A549 (cell line): Measurements from ENCODE around the gene EIF4G1. TPM values are rescaled to one million over a fixed set of nuclear protein-coding genes. Genes with fewer than 3 reads are reported as not detected.

ENCODE experiments used
- ATAC-seq, 2 experiments: fragments of 200-7000 bp in 1 of 2; fragments of >200 bp in 1 of 2; cut with Nextera tagmentation in 1 of 2; cut with Tn5 transposase in 1 of 2; 3 replicates each; pipeline versions ENCODE4 v1.8.0 to v1.9.1; 2018 to 2020; ENCODE audit warnings: mild to moderate bottlenecking in 1 of 2, moderate library complexity in 1 of 2
- CTCF ChIA-PET: fragments of 300-600 bp; sonication (Branson Sonifier 250); formaldehyde crosslinking; extraction: SDS; loops from one replicate; lab custom pipeline; 2021; ENCODE audit warnings: antibody characterized with exemption, inconsistent platforms; lab: Yijun Ruan, JAX
- POLR2A ChIA-PET: fragments of 350-600 bp; formaldehyde crosslinking; extraction: SDS; loops from one replicate; lab custom pipeline; 2021; ENCODE audit warnings: antibody characterized with exemption, inconsistent platforms; lab: Yijun Ruan, JAX
- DNase-seq, 2 experiments: peaks; one replicate each; pipeline versions ENCODE4 v3.0.0 to v3.0.0-alpha.2; 2011 to 2016; ENCODE audit warnings: low read depth in 1 of 2, low spot score in 1 of 2
- FAIRE-seq: peaks from 2 replicates; lab custom pipeline; 2011; peaks lifted over from hg19 to GRCh38; lab: Jason Lieb, UNC
- H3K27ac ChIP-seq, 2 experiments: fragments of >200 bp; sonication (Bioruptor Twin); formaldehyde crosslinking; 3 replicates each; pipeline ENCODE4 v1.5.1; 2016 to 2017
- H3K4me1 ChIP-seq: fragments of >200 bp; sonication (Bioruptor Twin); formaldehyde crosslinking; 3 replicates; pipeline ENCODE4 v1.6.1; 2016
- H3K4me2 ChIP-seq: fragments of >200 bp; sonication (Bioruptor Twin); formaldehyde crosslinking; 3 replicates; pipeline ENCODE4 v1.6.1; 2016
- H3K4me3 ChIP-seq: fragments of >200 bp; sonication (Bioruptor Twin); formaldehyde crosslinking; 3 replicates; pipeline ENCODE4 v1.5.1; 2016
- H3K9me3 ChIP-seq: fragments of >200 bp; sonication (Bioruptor Twin); formaldehyde crosslinking; 3 replicates; pipeline ENCODE4 v1.6.1; 2016
- EHF ChIP-seq: fragments of 250-450 bp; sonication (Bioruptor Pico); IDR thresholded peaks from 2 replicates; pipeline ENCODE4 v1.5.0; 2020; ENCODE audit warnings: mild to moderate bottlenecking
- GATA3 ChIP-seq: IDR thresholded peaks from 2 replicates; pipeline ENCODE4 v1.6.1; 2012; ENCODE audit warnings: borderline replicate concordance
- HES2 ChIP-seq: fragments of >200 bp; sonication (Bioruptor Twin); formaldehyde crosslinking; IDR thresholded peaks from 2 replicates; pipeline ENCODE4 v1.6.1; 2016
- HOXA7 ChIP-seq: fragments of 250-450 bp; sonication (Bioruptor Pico); IDR thresholded peaks from 2 replicates; pipeline ENCODE4 v1.5.0; 2020; ENCODE audit warnings: mild to moderate bottlenecking, moderate library complexity
- HOXB13 ChIP-seq: fragments of 250-450 bp; sonication (Bioruptor Pico); IDR thresholded peaks from 2 replicates; pipeline ENCODE4 v1.5.0; 2020; ENCODE audit warnings: low read depth, mild to moderate bottlenecking, moderate library complexity
- KDM1A ChIP-seq: fragments of 200-600 bp; sonication (generic); IDR thresholded peaks from 2 replicates; pipeline ENCODE4 v1.6.1; 2016; ENCODE audit warnings: low read depth, mild to moderate bottlenecking
- KDM5A ChIP-seq: fragments of 200-600 bp; sonication (generic); IDR thresholded peaks from 2 replicates; pipeline ENCODE4 v1.6.1; 2016; ENCODE audit warnings: antibody characterized with exemption, mild to moderate bottlenecking
- NPAS2 ChIP-seq: fragments of 250-450 bp; sonication (Bioruptor Pico); IDR thresholded peaks from 2 replicates; pipeline ENCODE4 v1.8.0; 2022; ENCODE audit warnings: mild to moderate bottlenecking, moderate library complexity, borderline replicate concordance
- PHF8 ChIP-seq: fragments of 200-600 bp; sonication (generic); IDR thresholded peaks from 2 replicates; pipeline ENCODE4 v1.6.1; 2016; ENCODE audit warnings: low read depth, mild to moderate bottlenecking, antibody characterized with exemption, moderate library complexity, borderline replicate concordance
- RAD21 ChIP-seq, 2 experiments: fragments of >200 bp in 1 of 2; sonication (Bioruptor Twin) in 1 of 2; formaldehyde crosslinking in 1 of 2; IDR thresholded peaks in 1 of 2; conservative IDR thresholded peaks in 1 of 2; 2 replicates in 1 of 2; 3 replicates in 1 of 2; pipeline ENCODE4 v1.6.1; 2012 to 2018; ENCODE audit warnings: inconsistent platforms in 1 of 2
- RFX5 ChIP-seq: fragments of 450-650 bp; IDR thresholded peaks from 2 replicates; pipeline ENCODE4 v1.7.1; 2014; ENCODE audit warnings: antibody characterized with exemption, mild to moderate bottlenecking, moderate library complexity
- RNF2 ChIP-seq: fragments of 200-600 bp; sonication (generic); IDR thresholded peaks from 2 replicates; pipeline ENCODE4 v1.6.1; 2016; ENCODE audit warnings: low read depth, mild to moderate bottlenecking, antibody characterized with exemption, moderate library complexity, borderline replicate concordance
- SMC3 ChIP-seq: fragments of >200 bp; sonication (Bioruptor Twin); formaldehyde crosslinking; IDR thresholded peaks from 3 replicates; pipeline ENCODE4 v1.6.1; 2018; ENCODE audit warnings: inconsistent platforms
- TP53 ChIP-seq: fragments of 250-450 bp; sonication (Bioruptor Pico); IDR thresholded peaks from 2 replicates; pipeline ENCODE4 v1.5.0; 2021; ENCODE audit warnings: mild to moderate bottlenecking, moderate library complexity
- USF2 ChIP-seq: fragments of 450-650 bp; IDR thresholded peaks from 2 replicates; pipeline ENCODE4 v1.6.1; 2014; ENCODE audit warnings: antibody characterized with exemption
- ZC3H11A ChIP-seq: fragments of 450-650 bp; IDR thresholded peaks from 2 replicates; pipeline ENCODE4 v1.6.1; 2014; ENCODE audit warnings: antibody characterized with exemption, mild to moderate bottlenecking
- ZSCAN20 ChIP-seq: fragments of 250-450 bp; sonication (Bioruptor Pico); IDR thresholded peaks from 2 replicates; pipeline ENCODE4 v1.8.0; 2022; ENCODE audit warnings: mild to moderate bottlenecking, moderate library complexity
- WGBS: methylation state at CpG from one replicate; pipeline ENCODE4 v1.1.6; 2017; ENCODE audit errors: missing lambda C conversion rate; 5-methylcytosine and 5-hydroxymethylcytosine counted together
- polyA plus RNA-seq, 4 experiments: library from polyadenylated mRNA; depleted of rRNA in 3 of 4; stranded (reverse); fragments of >200 nt; fragmentation: RNase III in 1 of 4; extraction: RNeasy Plus Mini Kit Qiagen cat#74134 plus additional on column Dnase treatment in 1 of 4; gene quantifications; 2 replicates in 3 of 4; 3 replicates in 1 of 4; pipeline ENCODE4 v1.2.3, GENCODE V29; 2011 to 2017

The EIF4G1 gene
- polyA plus RNA-seq, 2 of the 4 experiments (the other 2 are of a cell fraction) = 152 to 248 TPM

- CTCF ChIA-PET = interaction anchor here (0.5 to 1.8 kb wide), 7 partner anchors 93 to 462 kb away, joined by 3 to 7 read pairs (median 3); no protein-coding TSS in a partner anchor
- POLR2A ChIA-PET = no interaction called here
- H3K4me2 ChIP-seq = no peak overlapping the region
- ATAC-seq (no peak), DNase-seq (no peak), FAIRE-seq (no peak)
- no peak overlapping the region for H3K4me3 ChIP-seq
- H3K27ac ChIP-seq = no peak overlapping the region
- no peaks in the 10 kb centered on the region for H3K4me1 ChIP-seq
- 75% methylated on average over 8 of the region's 10 CpGs for WGBS
- H3K9me3 ChIP-seq = no peaks in the 10 kb centered on the region
- TF ChIP-seq KDM1A (no peak), USF2 (no peak), HES2 (no peak), HOXB13 (CRISPR knock-in tag) (no peak), NPAS2 (CRISPR knock-in tag) (no peak), ZC3H11A (no peak), SMC3 (no peak)
Observed at GRCh38 chr3:184290331-184290730, 24.1 kb upstream of the EIF4G1 start.

GRCh38 chr3:184291044-184291737, 23.2 kb upstream of the EIF4G1 start:
- no peaks in the 10 kb centered on the region for H3K4me1 ChIP-seq
- no peak for TF ChIP-seq GATA3
- TF ChIP-seq KDM5A = no peak
- no peak for TF ChIP-seq PHF8
- no peak for TF ChIP-seq EHF (CRISPR knock-in tag)
- TF ChIP-seq HOXA7 (CRISPR knock-in tag) = no peak
- TF ChIP-seq, all 56 proteins: peak for 0
- ChIA-PET CTCF (interaction anchor here (0.5 to 1.2 kb wide), 7 partner anchors 41 to 463 kb away, joined by 3 to 4 read pairs (median 3); partner anchors contain the start of genes EEF1AKMT4 and PARL), POLR2A (no interaction called here)
- no peak for ATAC-seq
- WGBS = 70% methylated on average over 17 of the region's 22 CpGs
- Histone ChIP-seq H3K4me3 (no peak overlapping the region), H3K4me2 (no peak overlapping the region), H3K27ac (no peak overlapping the region), H3K9me3 (no peaks in the 10 kb centered on the region)
- no peak for FAIRE-seq
- DNase-seq = no peak

- H3K4me3 ChIP-seq = no peak overlapping the region
- no peak overlapping the region for H3K27ac ChIP-seq
- DNase-seq (no peak), ATAC-seq (no peak), FAIRE-seq (no peak)
- TF ChIP-seq HOXB13 (CRISPR knock-in tag) = no peak
- TF ChIP-seq TP53 (CRISPR knock-in tag) = no peak
- no peak for TF ChIP-seq RNF2
- no peak for TF ChIP-seq ZSCAN20
- no peak for TF ChIP-seq RAD21 (conservative IDR thresholded peaks at IDR 0.05 in 1 of 2, IDR thresholded peaks at IDR 0.05 in 1 of 2)
- TF ChIP-seq USF2 = no peak
- no peak for TF ChIP-seq RFX5
- WGBS = 81% methylated on average over 20 of the region's 21 CpGs
- no peaks in the 10 kb centered on the region for H3K4me1 ChIP-seq
- ChIA-PET POLR2A (no interaction called here), CTCF (interaction anchor here (1.1 to 1.2 kb wide), 3 partner anchors 42 to 407 kb away, joined by 3 to 4 read pairs (median 3); partner anchors contain the start of genes EEF1AKMT4 and PARL)
- no peak overlapping the region for H3K4me2 ChIP-seq
- H3K9me3 ChIP-seq = no peaks in the 10 kb centered on the region
Observed at GRCh38 chr3:184291738-184292445, 22.5 kb upstream of the EIF4G1 start.
